K562 (cell line): ENCODE data around the gene SLC17A6. TPM values are rescaled to one million over a fixed set of nuclear protein-coding genes. Genes with fewer than 3 reads are reported as not detected.

Experiments used
- ATAC-seq: fragments of 200-7000 bp; cut with Tn5 transposase; 3 replicates; pipeline ENCODE4 v1.9.1; 2020; ENCODE audit warnings: moderate library complexity
- BruUV-seq: library from RNA; stranded (reverse); fragments of 400-500 nt; replicated peaks from 2 replicates; lab custom pipeline; 2021; lab: Mats Ljungman, UMichigan
- CTCF ChIA-PET: fragments of 300-600 bp; formaldehyde crosslinking; extraction: SDS; loops from one replicate; lab custom pipeline; 2021; ENCODE audit warnings: low intra/inter-chr PET ratio; lab: Yijun Ruan, JAX
- POLR2A ChIA-PET: fragments of 300-600, 350-650 bp; sonication (Branson Sonifier 250); formaldehyde crosslinking; extraction: SDS; loops from one replicate; lab custom pipeline; 2021; ENCODE audit warnings: antibody characterized with exemption, inconsistent platforms; lab: Yijun Ruan, JAX
- DNase-seq, 4 experiments: peaks; one replicate each; pipeline versions ENCODE4 v3.0.0 to v3.0.0-alpha.2; 2011 to 2018; ENCODE audit warnings: low spot score in 3 of 4, mixed read lengths in 3 of 4; ENCODE audit errors: extremely low read depth in 1 of 4
- FAIRE-seq: peaks from 2 replicates; lab custom pipeline; 2011; peaks lifted over from hg19 to GRCh38; lab: Jason Lieb, UNC
- H2AFZ ChIP-seq: 2 replicates; pipeline ENCODE4 v1.6.0; 2011; ENCODE audit warnings: low read depth, low read length, control low read depth, inconsistent platforms
- H3K27ac ChIP-seq: fragments of 200-600 bp; 3 replicates; pipeline ENCODE4 v1.8.0; 2011; ENCODE audit warnings: low read depth, mild to moderate bottlenecking, control low read depth, inconsistent platforms, low read length, moderate library complexity, mixed read lengths; ENCODE audit errors: extremely low read depth
- H3K27me3 ChIP-seq, 2 experiments: fragments of 300-600 bp in 1 of 2; 2 replicates in 1 of 2; 3 replicates in 1 of 2; pipeline versions ENCODE4 v1.6.0 to v1.8.0; 2011; ENCODE audit warnings: inconsistent platforms in 2 of 2, low read length in 2 of 2, mild to moderate bottlenecking in 1 of 2, mixed read lengths in 1 of 2, moderate library complexity in 1 of 2; ENCODE audit not compliant: control insufficient read depth in 2 of 2, insufficient read depth in 2 of 2
- H3K36me3 ChIP-seq: fragments of 300-600 bp; 3 replicates; pipeline ENCODE4 v1.8.0; 2011; ENCODE audit warnings: mild to moderate bottlenecking, low read length, inconsistent platforms; ENCODE audit not compliant: control insufficient read depth, insufficient read depth
- H3K4me1 ChIP-seq, 2 experiments: fragments of 200-600 bp in 1 of 2; replicated peaks in 1 of 2; 2 replicates in 1 of 2; 3 replicates in 1 of 2; pipeline versions ENCODE4 v1.5.1 to v1.8.0; 2011; ENCODE audit warnings: inconsistent platforms in 2 of 2, low read length in 2 of 2, mild to moderate bottlenecking in 1 of 2, mixed read lengths in 1 of 2, moderate library complexity in 1 of 2; ENCODE audit not compliant: control insufficient read depth in 2 of 2, insufficient read depth in 2 of 2
- H3K4me2 ChIP-seq: 2 replicates; pipeline ENCODE4 v1.6.1; 2011; ENCODE audit warnings: low read length, control low read depth, inconsistent platforms, mixed read lengths; ENCODE audit not compliant: insufficient read depth
- H3K4me3 ChIP-seq: fragments of 200-600 bp; sonication (generic), shearing (Covaris generic); 2 replicates; pipeline ENCODE4 v1.5.1; 2016; ENCODE audit warnings: control low read depth, inconsistent platforms
- H3K79me2 ChIP-seq: fragments of 200-600 bp; 3 replicates; pipeline ENCODE4 v1.8.0; 2011; ENCODE audit warnings: low read length, inconsistent platforms; ENCODE audit not compliant: control insufficient read depth, insufficient read depth
- H3K9ac ChIP-seq, 2 experiments: 2 replicates each; pipeline versions ENCODE4 v1.6.0 to v1.6.1; 2011; ENCODE audit warnings: low read depth in 2 of 2, low read length in 2 of 2, control low read depth in 1 of 2, inconsistent platforms in 1 of 2, mild to moderate bottlenecking in 1 of 2, mixed read lengths in 1 of 2; ENCODE audit not compliant: insufficient read depth in 1 of 2
- H3K9me1 ChIP-seq: one replicate; pipeline ENCODE4 v1.6.0; 2011; ENCODE audit warnings: inconsistent platforms, mild to moderate bottlenecking, low read length, moderate library complexity; ENCODE audit not compliant: control insufficient read depth, insufficient read depth
- H3K9me3 ChIP-seq: replicated peaks from 2 replicates; pipeline ENCODE4 v1.5.1; 2011; ENCODE audit warnings: low read depth, low read length, inconsistent platforms; ENCODE audit not compliant: control insufficient read depth, insufficient read depth
- H4K20me1 ChIP-seq: replicated peaks from 2 replicates; pipeline ENCODE4 v1.6.1; 2011; ENCODE audit warnings: low read length, inconsistent platforms, mixed read lengths; ENCODE audit not compliant: control insufficient read depth, insufficient read depth
- ATF2 ChIP-seq: sonication (generic); formaldehyde crosslinking; IDR thresholded peaks from 2 replicates; pipeline ENCODE4 v1.8.1; 2022; ENCODE audit warnings: missing genetic modification reagents
- CBFB ChIP-seq: sonication (generic); formaldehyde crosslinking; IDR thresholded peaks from 2 replicates; pipeline ENCODE4 v1.4.0; 2020; ENCODE audit warnings: mild to moderate bottlenecking, missing genetic modification reagents
- CBX2 ChIP-seq: fragments of 200-600 bp; sonication (generic); IDR thresholded peaks from one replicate; pipeline ENCODE4 v1.6.1; 2012; ENCODE audit warnings: mild to moderate bottlenecking, low read length, inconsistent platforms; ENCODE audit not compliant: insufficient read depth, poor library complexity, severe bottlenecking
- CTBP1 ChIP-seq: fragments of 450-650 bp; IDR thresholded peaks from 2 replicates; pipeline ENCODE4 v1.6.1; 2016; ENCODE audit warnings: borderline replicate concordance
- DDX20 ChIP-seq: fragments of 450-650 bp; IDR thresholded peaks from 2 replicates; pipeline ENCODE4 v1.6.1; 2016; ENCODE audit warnings: missing genetic modification characterization, low read depth, mild to moderate bottlenecking, missing compliant biosample characterization, moderate library complexity
- DLX4 ChIP-seq: fragments of 250-450 bp; sonication (Bioruptor Pico); IDR thresholded peaks from 2 replicates; pipeline ENCODE4 v1.6.1; 2021; ENCODE audit warnings: mild to moderate bottlenecking
- EP400 ChIP-seq: fragments of 450-650 bp; IDR thresholded peaks from 2 replicates; pipeline ENCODE4 v1.6.1; 2017; ENCODE audit warnings: antibody characterized with exemption, mild to moderate bottlenecking, moderate library complexity
- HDAC2 ChIP-seq: fragments of 450-650 bp; IDR thresholded peaks from 2 replicates; pipeline ENCODE4 v1.6.1; 2016; ENCODE audit warnings: mild to moderate bottlenecking
- NCOA6 ChIP-seq: fragments of 450-650 bp; IDR thresholded peaks from 2 replicates; pipeline ENCODE4 v1.6.1; 2017; ENCODE audit warnings: mild to moderate bottlenecking
- PHF20 ChIP-seq: fragments of 450-650 bp; IDR thresholded peaks from 2 replicates; pipeline ENCODE4 v1.6.1; 2018; ENCODE audit not compliant: partially characterized antibody
- SAP30 ChIP-seq: fragments of 200-600 bp; sonication (generic); IDR thresholded peaks from 2 replicates; pipeline ENCODE4 v1.6.1; 2012; ENCODE audit warnings: borderline replicate concordance, low read depth, mild to moderate bottlenecking, moderate library complexity, low read length, control low read depth, inconsistent platforms; ENCODE audit not compliant: insufficient read depth, poor library complexity, severe bottlenecking
- ZNF324 ChIP-seq: fragments of 250-450 bp; sonication (Bioruptor Pico); IDR thresholded peaks from 2 replicates; pipeline ENCODE4 v1.4.0; 2020; ENCODE audit warnings: mild to moderate bottlenecking
- ZNF354B ChIP-seq: fragments of 250-450 bp; sonication (Bioruptor Pico); IDR thresholded peaks from 2 replicates; pipeline ENCODE4 v1.4.0; 2020
- ZNF589 ChIP-seq: fragments of 200-800 bp; sonication (Bioruptor generic); IDR thresholded peaks from 2 replicates; pipeline ENCODE4 v1.6.1; 2016; ENCODE audit warnings: low read depth, missing genetic modification characterization, missing compliant biosample characterization
- WGBS: fragments of 100-300 bp; shearing (Covaris generic); methylation state at CpG from one replicate; pipeline ENCODE4 v1.1.6; 2016; ENCODE audit warnings: low coverage, mixed read lengths; ENCODE audit not compliant: insufficient coverage; ENCODE audit errors: missing lambda C conversion rate; 5-methylcytosine and 5-hydroxymethylcytosine counted together
- in situ Hi-C: fragments of 300-500 bp; cut with MboI; formaldehyde crosslinking; loops from 4 replicates; pipeline ENCODE4 v1.15.0; 2018; ENCODE audit warnings: inconsistent platforms, mixed read lengths
- intact Hi-C: fragments of 100-400 bp; cut with micrococcal nuclease; formaldehyde crosslinking; loops from 2 replicates; pipeline ENCODE4 v1.14.2; 2022
- polyA plus RNA-seq, 8 experiments: library from polyadenylated mRNA; depleted of rRNA in 4 of 8; stranded (reverse) in 5 of 8; unstranded in 3 of 8; fragments of >200 nt; fragmentation: Nextera tagmentation in 2 of 8; fragmentation: Illumina TruSeq in 1 of 8; extraction: Ambion mirVana in 2 of 8; extraction: Trizol in 1 of 8; gene quantifications; 2 replicates each; pipeline versions ENCODE4 v1.2.1 to v1.2.3, GENCODE V29; 2011 to 2014; ENCODE audit warnings: inconsistent platforms in 1 of 8, missing spikeins in 1 of 8
- total RNA-seq, 7 experiments: library from RNA; depleted of rRNA in 6 of 7; stranded (reverse); fragments of >200 nt in 6 of 7; fragmentation: Illumina TruSeq in 2 of 7; extraction: Trizol in 2 of 7; gene quantifications; 2 replicates each; pipeline versions ENCODE4 v1.2.1 to v1.2.3, GENCODE V29; 2011 to 2021; ENCODE audit warnings: low replicate concordance in 1 of 7
- TF ChIP-seq, protein P1 (sequence below): fragments of 450-650 bp; formaldehyde crosslinking; conservative IDR thresholded peaks from 2 replicates; pipeline ENCODE4 v1.4.0; 2022; ENCODE audit warnings: mild to moderate bottlenecking, missing genetic modification characterization

Gene SLC17A6
- total and polyA plus RNA-seq, 9 of the 15 experiments (the other 6 are each of a cell fraction or from before 2014, with no cell fraction given) = not detected

DNA sequence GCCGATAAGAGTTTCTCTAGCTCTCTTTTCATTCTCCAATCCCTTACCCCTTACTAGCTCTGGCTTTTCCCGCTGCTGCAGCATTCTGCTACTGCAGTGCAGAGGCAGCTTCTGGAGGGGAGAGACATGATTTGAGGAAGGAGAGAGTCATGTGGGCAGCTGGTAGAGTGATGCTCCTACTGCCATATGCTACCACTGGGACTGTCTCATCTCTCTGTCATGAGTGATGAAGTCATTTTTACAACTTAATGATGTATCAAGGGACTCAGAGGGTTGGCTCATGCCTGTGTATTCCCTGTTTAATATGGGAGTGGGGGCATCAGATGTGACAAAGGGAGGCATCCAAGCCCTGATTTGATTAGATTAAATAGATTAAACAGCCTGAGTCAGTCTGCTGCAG lies 11.3 kb downstream of the SLC17A6 start:
- 0% methylated on average over 2 of the region's 2 CpGs for WGBS
- DNase-seq (no peak), ATAC-seq (no peak), FAIRE-seq (no peak)
- H2AFZ ChIP-seq = no peak overlapping the region
- ChIA-PET POLR2A (no interaction called here), CTCF (no interaction called here)
- H3K9me3 ChIP-seq = no peaks in the 10 kb centered on the region
- no peaks in the 10 kb centered on the region for H3K79me2 ChIP-seq
- H3K9ac ChIP-seq = no peak overlapping the region
- H3K27me3 ChIP-seq = no peaks in the 10 kb centered on the region
- no TSS peak for BruUV-seq
- H3K4me2 ChIP-seq = no peak overlapping the region
- no peak for TF ChIP-seq PHF20
- no peak for TF ChIP-seq ZNF354B (CRISPR knock-in tag)
- no peak for TF ChIP-seq EP400
- no peaks in the 10 kb centered on the region for H3K36me3 ChIP-seq
- no peaks in the 10 kb centered on the region for H4K20me1 ChIP-seq
- no peak overlapping the region for H3K27ac ChIP-seq
- no peaks in the 10 kb centered on the region for H3K4me1 ChIP-seq
- no peaks in the 10 kb centered on the region for H3K9me1 ChIP-seq
- intact Hi-C loops (no loop called here), in situ Hi-C loops (no loop called here)
- H3K4me3 ChIP-seq = no peak overlapping the region

DNA sequence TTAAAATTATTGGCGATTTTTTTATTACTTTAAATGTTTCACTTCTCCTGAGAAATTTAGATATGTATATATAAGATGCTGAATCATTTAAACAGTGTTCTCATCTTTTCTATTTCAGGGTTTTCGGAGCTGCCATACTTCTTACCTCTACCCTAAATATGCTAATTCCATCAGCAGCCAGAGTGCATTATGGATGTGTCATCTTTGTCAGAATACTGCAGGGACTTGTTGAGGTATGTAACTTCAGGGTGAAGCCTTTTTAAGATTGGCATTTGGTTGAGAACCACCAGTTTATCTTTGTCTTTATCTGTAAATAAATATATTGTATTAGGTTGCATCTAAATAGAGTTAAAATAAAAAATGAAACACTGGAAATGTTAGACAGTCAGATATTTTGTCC lies 21.1 kb downstream of the SLC17A6 start:
- Histone ChIP-seq H3K9me1 (no peaks in the 10 kb centered on the region), H3K36me3 (no peaks in the 10 kb centered on the region), H3K4me1 (no peaks in the 10 kb centered on the region), H4K20me1 (no peaks in the 10 kb centered on the region), H3K79me2 (no peaks in the 10 kb centered on the region), H3K9me3 (peaks cover 3% of the 10 kb centered on the region; the same call in 1 of the 2 replicates), H2AFZ (no peak overlapping the region), H3K9ac (no peak overlapping the region), H3K4me3 (no peak overlapping the region), H3K4me2 (no peak overlapping the region), H3K27me3 (no peaks in the 10 kb centered on the region), H3K27ac (no peak overlapping the region)
- WGBS = 0% methylated on average over 2 of the region's 2 CpGs
- intact Hi-C loops (no loop called here), in situ Hi-C loops (no loop called here)
- no peak for FAIRE-seq
- POLR2A ChIA-PET = no interaction called here
- CTCF ChIA-PET = no interaction called here
- no peak for DNase-seq
- ATAC-seq = no peak
- no TSS peak for BruUV-seq
- TF ChIP-seq, protein P1, sequence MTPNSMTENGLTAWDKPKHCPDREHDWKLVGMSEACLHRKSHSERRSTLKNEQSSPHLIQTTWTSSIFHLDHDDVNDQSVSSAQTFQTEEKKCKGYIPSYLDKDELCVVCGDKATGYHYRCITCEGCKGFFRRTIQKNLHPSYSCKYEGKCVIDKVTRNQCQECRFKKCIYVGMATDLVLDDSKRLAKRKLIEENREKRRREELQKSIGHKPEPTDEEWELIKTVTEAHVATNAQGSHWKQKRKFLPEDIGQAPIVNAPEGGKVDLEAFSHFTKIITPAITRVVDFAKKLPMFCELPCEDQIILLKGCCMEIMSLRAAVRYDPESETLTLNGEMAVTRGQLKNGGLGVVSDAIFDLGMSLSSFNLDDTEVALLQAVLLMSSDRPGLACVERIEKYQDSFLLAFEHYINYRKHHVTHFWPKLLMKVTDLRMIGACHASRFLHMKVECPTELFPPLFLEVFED (CRISPR knock-in tag) = no peak
- TF ChIP-seq CTBP1 (no peak), DLX4 (CRISPR knock-in tag) (no peak), NCOA6 (no peak), CBFB (CRISPR knock-in tag) (no peak), HDAC2 (no peak), SAP30 (no peak), ZNF324 (no peak), CBX2 (no peak), ZNF589 (CRISPR knock-in tag) (no peak), DDX20 (tag) (no peak), ATF2 (CRISPR knock-in tag) (no peak)
